GM19328 (cell line): ENCODE measurements around the gene SIGLEC9.

ENCODE experiments used
- ATAC-seq: cut with Tn5 transposase; IDR thresholded peaks from one replicate; pipeline ENCODE4 v1.9.1; 2021; ENCODE audit warnings: mild to moderate bottlenecking, moderate library complexity; ENCODE audit not compliant: unreplicated experiment

SIGLEC9 gene

DNA sequence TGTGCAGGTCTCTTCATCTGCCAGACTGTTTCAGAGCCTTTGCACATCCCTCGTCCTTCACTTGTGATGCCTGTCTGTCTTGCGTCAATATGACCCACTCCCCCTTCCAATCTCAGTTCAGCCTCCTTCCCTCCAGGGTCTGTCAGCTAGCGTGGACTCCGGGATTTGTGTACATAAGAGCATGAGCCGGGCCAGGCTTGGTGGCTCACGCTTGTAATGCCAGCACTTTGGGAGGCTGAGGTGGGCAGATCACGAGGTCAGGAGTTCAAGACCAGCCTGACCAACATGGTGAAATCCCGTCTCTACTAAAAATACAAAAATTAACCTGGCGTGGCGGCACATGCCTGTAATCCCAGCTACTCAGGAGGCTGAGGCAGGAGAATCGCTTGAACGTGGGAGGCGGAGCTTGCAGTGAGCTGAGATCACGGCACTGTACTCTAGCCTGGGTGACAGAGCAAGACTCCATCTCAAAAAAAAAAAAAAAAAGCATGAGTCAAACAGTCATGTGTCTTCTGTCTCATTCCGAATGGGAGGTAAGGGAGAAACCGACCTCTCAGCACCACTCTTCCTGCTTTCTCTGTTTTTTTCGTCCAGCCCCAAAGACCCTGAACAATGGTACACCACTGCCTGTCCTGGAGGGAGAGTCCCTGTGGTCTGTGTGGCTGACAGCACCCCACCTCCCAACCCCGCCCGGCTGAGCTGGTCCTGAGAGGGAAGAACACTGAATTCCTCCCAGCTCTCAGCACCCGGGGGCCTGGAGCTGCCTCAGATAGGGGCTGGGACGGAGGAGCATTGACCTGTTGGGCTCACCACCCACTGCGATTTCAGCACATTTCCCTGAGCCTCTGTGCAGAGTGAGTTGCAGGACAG lies 2.4 kb upstream of the SIGLEC9 start:
- no peak for ATAC-seq

DNA sequence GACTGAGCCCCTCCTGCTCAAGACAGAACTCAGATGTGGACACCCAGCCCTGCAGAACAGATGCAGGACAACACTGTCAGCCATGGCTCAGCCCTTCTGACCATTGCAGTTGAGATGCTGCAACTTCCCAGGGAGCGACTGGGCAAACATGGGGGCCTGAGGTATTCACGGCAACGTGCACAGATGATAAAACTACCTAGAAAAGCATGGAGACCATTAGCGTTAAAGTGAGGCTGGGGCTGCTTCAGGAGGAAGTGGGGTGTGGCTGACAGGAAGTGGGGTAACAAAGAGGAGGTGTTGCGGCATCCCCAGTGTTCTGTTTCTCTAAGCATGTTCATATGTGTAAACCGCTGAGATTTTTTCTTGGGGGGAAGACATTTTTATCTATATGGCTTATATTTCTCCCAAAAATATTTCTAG lies 1.3 kb upstream of the SIGLEC9 start:
- no peak for ATAC-seq

DNA sequence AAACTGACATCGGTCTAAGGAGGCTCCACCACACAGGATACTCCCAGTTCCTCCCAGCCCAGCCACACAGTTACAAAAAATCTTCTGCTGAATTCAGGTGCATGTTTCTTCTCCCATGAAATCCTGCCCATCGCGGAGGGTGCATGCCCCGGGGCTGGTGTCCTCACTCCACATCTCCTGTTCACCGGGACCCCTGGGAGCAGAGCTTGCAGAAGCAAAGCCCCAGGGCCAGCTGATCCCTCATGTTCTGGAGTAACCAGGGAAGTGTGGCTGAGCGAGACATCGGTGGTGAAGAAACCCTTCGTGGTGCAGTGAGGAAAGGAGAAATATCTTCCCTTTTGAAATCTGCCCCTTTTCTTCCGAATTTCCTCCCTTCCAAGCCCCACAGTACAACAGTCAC lies 904 bp upstream of the SIGLEC9 start:
- no peak for ATAC-seq

DNA sequence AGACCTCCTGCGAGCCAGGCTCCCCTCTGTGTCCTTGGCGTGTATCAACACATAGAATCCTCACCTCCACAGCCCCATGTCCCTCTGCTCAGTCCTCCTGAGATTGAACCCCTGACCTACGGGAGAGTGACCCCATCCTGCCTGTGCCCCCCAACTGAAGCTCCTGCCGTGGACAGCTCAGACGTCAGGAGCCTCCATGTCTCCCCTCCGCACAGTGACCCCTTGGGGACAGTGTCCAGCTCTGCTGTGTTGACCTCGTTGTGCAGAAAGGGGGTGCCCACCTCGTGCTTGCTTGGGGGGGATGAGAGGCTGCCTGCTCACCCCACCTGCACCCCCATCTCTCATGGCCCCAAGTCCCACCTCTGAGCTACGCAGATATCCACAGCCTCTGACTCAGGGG lies 490 bp upstream of the SIGLEC9 start:
- no peak for ATAC-seq

- ATAC-seq: no peak
Measured at GRCh38 chr19:51125421-51126075, 842 bp downstream of the SIGLEC9 start.

GRCh38 chr19:51127032-51127431 lies 2.3 kb downstream of the SIGLEC9 start:
- no peak for ATAC-seq

GRCh38 chr19:51127755-51128154 lies 3.0 kb downstream of the SIGLEC9 start:
- ATAC-seq: no peak

- no peak for ATAC-seq
Measured at GRCh38 chr19:51128227-51128626, 3.5 kb downstream of the SIGLEC9 start.

DNA sequence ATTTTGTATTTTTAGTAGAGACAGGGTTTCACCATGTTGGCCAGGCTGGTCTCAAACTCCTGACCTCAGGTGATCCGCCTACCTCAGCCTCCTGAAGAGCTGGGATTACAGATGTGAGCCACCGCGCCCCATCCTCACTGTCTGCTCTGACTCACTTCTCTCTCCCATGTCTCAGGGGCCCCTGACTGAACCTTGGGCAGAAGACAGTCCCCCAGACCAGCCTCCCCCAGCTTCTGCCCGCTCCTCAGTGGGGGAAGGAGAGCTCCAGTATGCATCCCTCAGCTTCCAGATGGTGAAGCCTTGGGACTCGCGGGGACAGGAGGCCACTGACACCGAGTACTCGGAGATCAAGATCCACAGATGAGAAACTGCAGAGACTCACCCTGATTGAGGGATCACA lies 5.0 kb downstream of the SIGLEC9 start:
- ATAC-seq: no peak

GRCh38 chr19:51131780-51132680 lies 7.3 kb downstream of the SIGLEC9 start:
- ATAC-seq: no peak

GRCh38 chr19:51135004-51135403 lies 10.3 kb downstream of the SIGLEC9 start:
- ATAC-seq: no peak

GRCh38 chr19:51135986-51136762 lies 11.5 kb downstream of the SIGLEC9 start:
- no peak for ATAC-seq

DNA sequence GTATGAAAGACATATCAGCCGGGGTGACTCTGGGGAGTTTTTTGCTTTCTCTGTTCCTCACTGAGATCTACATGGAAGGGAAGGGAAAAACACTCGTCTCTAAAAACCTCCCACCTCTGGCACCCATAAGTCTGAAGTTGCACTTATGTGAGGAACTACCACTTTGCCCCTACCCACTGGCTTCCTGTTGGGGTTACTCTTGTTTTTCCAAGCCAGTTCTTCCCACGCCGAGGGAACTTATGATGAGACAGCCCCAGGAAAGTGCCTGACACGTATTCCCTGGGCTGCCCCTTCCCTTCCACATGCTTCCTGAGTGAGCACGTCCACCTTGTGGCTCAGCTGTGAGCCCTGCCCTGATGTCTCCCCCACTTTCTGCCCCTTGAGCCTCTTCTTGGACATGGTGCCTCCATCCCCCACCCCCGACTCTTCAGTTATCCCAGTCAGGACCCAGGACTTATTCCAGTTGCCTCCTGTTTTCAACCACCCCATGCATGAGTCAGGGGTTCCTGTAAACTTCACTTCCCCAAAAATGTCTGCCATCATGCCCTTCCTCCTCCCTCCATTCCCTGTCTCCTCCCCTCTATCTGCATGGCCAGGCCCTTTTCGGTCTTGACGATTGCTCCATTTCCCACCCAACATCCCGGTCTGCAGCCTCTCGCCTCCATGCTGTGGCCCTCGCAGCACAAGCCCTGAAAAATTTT lies 12.3 kb downstream of the SIGLEC9 start:
- ATAC-seq: no peak

DNA sequence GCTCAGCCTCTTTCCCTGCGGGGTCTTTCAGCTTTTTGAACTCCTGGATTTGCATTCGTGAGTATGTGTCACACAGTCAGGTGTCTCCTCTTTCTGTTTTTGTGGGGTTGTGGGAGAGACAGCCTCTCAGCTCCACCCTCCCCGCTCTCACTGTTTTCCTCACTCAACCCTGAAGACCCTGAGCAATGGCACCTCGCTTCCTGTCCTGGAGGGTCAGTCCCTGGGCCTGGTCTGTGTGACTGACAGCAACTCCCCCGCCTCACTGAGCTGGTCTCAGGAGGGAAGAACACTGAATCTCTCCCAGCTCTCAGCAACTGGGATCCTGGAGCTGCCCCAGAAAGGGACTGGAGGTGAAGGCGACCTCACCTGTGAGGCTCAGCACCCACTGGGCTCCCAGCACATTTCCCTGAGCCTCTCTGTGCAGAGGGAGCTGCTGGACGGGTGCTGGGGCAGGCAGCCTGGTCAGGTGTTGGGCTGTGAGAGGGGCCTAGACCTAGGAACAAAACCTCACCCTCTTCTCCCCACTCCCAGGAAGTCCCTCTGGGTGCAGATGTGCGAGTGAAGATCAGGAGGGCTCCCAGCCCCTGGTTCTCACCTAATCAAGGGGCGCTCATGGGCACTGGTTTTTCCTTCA lies 13.2 kb downstream of the SIGLEC9 start:
- ATAC-seq: no peak

GRCh38 chr19:51138549-51138979 lies 13.9 kb downstream of the SIGLEC9 start:
- ATAC-seq: no peak

DNA sequence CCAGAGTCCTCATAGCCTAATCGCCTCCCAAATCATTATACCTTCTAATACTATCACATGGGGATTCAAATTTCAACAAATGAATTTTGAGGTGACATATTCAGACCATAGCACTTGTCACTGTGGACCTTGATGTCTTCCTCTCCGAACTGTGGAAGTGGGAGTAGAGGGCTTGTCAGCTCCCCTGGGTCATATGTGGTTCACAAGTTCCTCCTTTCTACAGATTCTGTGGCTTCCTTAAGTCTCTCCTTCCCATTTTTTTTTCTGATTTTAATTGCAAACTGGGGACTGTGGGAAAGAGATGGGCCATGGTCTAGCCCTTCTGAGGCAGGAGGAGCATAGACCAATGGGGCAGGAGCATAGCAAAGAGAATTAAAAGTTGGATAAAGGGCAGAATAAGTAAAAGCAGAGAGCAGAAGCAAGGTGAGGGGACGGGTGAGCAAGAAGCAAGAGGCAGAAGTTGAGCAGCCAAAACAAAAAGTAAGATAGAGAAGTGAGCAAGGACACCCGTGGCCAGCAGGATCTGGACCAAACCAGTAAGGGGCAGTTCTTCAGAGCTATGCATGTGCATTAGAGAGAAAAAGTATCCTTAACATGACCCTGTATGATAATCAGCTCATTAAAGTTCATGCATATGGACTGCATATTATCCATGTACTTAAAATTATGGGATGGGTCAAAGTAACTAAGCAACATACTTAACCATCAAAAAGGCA lies 14.8 kb downstream of the SIGLEC9 start:
- ATAC-seq: no peak

- no peak for ATAC-seq
Measured at GRCh38 chr19:51140441-51140840, 15.7 kb downstream of the SIGLEC9 start.

DNA sequence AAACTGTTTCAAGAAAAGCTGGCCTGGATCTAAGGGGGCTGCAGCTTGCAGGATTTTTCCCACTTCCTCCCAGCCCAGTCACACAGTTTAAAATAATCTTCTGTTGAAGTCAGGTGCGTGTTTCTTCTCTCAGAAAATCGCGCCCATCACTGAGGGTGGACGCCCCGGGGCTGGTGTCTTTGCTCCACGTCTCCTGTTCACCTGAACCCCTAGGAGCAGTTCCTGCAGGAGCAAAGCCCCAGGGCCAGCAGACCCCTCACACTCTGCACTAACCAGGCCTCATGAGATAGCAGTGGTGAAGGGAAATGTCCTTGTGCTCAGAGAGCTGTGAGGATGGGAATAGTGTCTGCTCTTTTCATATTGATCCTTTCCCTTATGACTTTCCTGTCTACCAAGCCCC lies 16.5 kb downstream of the SIGLEC9 start:
- no peak for ATAC-seq

- ATAC-seq: no peak
Measured at GRCh38 chr19:51142119-51142518, 17.4 kb downstream of the SIGLEC9 start, which contains the start of gene SIGLEC7. Gene SIGLEC7, plus strand, starts transcription at chr19:51142301. Its CDS starts 69 bp downstream, at chr19:51142370.
